WERI-Rb-1 (cell line): Measurements from ENCODE around the gene HOXC6.

Experiments
- DNase-seq: peaks from one replicate; pipeline ENCODE4 v3.0.0-alpha.2; 2020
- H3K27ac ChIP-seq: fragments of 250-450 bp; sonication (Bioruptor Pico); 2 replicates; pipeline ENCODE4 v1.5.1; 2020; ENCODE audit warnings: mild to moderate bottlenecking, moderate library complexity
- H3K27me3 ChIP-seq: fragments of 250-450 bp; sonication (Bioruptor Pico); 2 replicates; pipeline ENCODE4 v1.5.1; 2021; ENCODE audit warnings: mild to moderate bottlenecking, low read depth, moderate library complexity; ENCODE audit not compliant: insufficient read depth, severe bottlenecking
- H3K36me3 ChIP-seq: fragments of 250-450 bp; sonication (Bioruptor Pico); 2 replicates; pipeline ENCODE4 v1.5.1; 2020; ENCODE audit warnings: mild to moderate bottlenecking, moderate library complexity
- H3K4me3 ChIP-seq: 2 replicates; pipeline ENCODE4 v1.5.1; 2011; ENCODE audit warnings: low read depth, mild to moderate bottlenecking, control low read depth, low read length
- H3K9me3 ChIP-seq: fragments of 250-450 bp; sonication (Bioruptor Pico); 2 replicates; pipeline ENCODE4 v1.5.1; 2021; ENCODE audit warnings: mild to moderate bottlenecking, moderate library complexity; ENCODE audit not compliant: severe bottlenecking
- TF ChIP-seq, protein P1 (sequence below): IDR thresholded peaks from 2 replicates; pipeline ENCODE4 v1.5.1; 2011; ENCODE audit warnings: low read depth, mild to moderate bottlenecking, control low read depth, inconsistent platforms, low read length

The HOXC6 gene

DNA sequence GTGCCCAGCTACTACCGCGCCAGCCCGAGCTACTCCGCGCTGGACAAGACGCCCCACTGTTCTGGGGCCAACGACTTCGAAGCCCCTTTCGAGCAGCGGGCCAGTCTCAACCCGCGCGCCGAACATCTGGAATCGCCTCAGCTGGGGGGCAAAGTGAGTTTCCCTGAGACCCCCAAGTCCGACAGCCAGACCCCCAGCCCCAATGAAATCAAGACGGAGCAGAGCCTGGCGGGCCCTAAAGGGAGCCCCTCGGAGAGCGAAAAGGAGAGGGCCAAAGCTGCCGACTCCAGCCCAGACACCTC lies 42.6 kb upstream of the HOXC6 start:
- Histone ChIP-seq H3K27me3 (no peaks in the 10 kb centered on the region), H3K27ac (peak overlapping the region; percentile 44), H3K4me3 (peak overlapping the region; percentile 71), H3K9me3 (no peaks in the 10 kb centered on the region), H3K36me3 (no peaks in the 10 kb centered on the region)
- DNase-seq = no peak
- TF ChIP-seq, protein P1, sequence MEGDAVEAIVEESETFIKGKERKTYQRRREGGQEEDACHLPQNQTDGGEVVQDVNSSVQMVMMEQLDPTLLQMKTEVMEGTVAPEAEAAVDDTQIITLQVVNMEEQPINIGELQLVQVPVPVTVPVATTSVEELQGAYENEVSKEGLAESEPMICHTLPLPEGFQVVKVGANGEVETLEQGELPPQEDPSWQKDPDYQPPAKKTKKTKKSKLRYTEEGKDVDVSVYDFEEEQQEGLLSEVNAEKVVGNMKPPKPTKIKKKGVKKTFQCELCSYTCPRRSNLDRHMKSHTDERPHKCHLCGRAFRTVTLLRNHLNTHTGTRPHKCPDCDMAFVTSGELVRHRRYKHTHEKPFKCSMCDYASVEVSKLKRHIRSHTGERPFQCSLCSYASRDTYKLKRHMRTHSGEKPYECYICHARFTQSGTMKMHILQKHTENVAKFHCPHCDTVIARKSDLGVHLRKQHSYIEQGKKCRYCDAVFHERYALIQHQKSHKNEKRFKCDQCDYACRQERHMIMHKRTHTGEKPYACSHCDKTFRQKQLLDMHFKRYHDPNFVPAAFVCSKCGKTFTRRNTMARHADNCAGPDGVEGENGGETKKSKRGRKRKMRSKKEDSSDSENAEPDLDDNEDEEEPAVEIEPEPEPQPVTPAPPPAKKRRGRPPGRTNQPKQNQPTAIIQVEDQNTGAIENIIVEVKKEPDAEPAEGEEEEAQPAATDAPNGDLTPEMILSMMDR = no peak

DNA sequence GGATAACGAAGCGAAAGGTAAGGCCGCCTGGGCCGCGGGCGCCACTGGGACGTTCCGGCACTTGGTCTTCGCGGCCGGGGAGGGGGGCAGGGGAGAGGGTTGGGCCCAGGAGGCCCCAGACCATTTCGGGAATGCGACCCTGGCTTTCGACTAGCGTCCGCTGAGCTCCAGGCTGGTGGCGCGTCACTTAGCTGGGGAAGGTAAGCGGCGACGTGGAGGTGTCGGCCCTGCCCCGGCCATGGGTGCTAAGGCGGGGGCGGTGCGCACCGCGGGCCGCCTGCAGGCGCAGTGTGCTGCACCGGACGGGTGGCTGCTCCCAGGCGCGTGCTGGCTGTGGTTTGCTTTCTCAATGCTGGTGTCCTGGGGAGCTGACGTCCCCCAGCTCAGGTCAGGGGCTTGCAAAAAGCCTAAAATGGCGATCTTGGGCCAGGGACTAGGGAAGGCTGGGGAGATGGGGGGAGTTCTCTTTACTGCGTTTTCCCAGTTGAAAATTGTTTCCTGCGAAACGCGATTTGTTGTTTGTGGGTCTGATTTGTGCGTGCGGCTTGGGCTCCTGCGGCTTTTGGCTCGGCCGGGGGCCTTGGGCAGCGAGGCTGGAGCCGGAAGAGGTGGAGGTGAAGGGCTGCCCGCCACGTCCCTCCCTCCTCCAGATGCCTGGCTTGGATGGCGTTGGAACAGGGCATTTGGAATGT lies 42.1 kb upstream of the HOXC6 start:
- H3K27ac ChIP-seq = peak overlapping the region; percentile 44
- TF ChIP-seq, protein P1 = no peak
- H3K9me3 ChIP-seq = no peaks in the 10 kb centered on the region
- no peaks in the 10 kb centered on the region for H3K27me3 ChIP-seq
- H3K36me3 ChIP-seq = no peaks in the 10 kb centered on the region
- no peak for DNase-seq
- H3K4me3 ChIP-seq = peak overlapping the region; percentile 71

DNA sequence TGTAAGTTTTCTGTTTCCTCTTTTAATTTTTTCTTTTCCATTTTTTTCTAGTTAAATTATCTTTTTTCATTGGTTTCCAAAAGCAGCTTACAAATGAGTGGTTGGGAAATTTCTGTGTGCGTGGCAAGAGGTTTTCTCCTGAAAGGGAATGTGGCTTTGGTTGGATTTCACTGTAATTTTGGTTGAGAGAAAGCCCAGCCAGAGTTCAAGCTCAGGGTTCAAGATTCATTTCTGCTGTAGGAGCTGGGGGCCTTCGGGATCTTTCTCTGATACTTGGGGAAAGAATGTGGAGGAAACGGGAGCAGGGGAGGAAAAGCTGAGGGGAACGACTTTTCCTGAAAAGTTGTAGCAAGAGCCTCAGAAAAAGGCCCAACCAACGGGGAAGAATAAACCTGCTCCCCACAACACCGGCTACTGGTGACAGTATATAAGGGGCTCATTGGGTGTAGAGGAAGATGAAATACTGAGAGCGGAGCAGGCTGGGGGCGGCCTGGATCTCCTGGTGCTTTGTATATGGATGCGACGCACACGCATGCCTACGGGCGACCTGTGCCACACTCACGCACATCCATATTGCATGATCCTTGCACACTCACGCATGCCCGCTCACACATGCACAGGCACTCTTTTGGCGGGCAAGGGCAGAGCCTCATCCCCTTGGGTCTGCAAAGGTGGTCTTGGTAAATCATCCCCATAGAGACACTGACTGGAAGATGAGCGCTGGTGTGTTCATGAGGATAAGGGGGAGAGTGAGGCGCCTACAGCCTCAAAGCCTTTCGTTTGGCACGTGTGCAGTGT lies 41.4 kb upstream of the HOXC6 start:
- peak overlapping the region; percentile 71 for H3K4me3 ChIP-seq
- no peaks in the 10 kb centered on the region for H3K36me3 ChIP-seq
- no peak overlapping the region for H3K27ac ChIP-seq
- no peak for DNase-seq
- TF ChIP-seq, protein P1 = no peak
- no peaks in the 10 kb centered on the region for H3K27me3 ChIP-seq
- no peaks in the 10 kb centered on the region for H3K9me3 ChIP-seq

DNA sequence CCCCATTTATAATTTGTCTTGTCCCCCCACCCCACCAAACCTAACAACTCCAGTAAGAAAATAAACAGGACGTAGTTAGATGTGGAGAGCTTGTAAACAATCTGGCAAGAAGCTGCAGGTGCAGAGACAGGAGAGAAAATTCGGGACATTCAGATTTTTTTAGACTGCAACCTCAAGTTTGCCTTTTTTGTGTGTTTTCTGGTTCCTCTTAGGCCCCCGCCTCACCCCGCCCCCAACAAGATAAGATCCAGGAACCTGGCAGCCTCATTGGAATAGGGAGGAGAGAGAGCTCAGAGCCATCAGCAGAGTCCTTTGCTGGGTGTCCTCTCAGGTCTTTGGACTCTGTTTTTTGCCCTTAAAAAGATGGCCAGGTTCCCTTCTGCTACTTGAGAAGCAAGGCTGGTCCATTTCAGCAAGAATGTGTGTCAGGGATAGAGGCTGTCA lies 40.4 kb upstream of the HOXC6 start:
- H3K27ac ChIP-seq = no peak overlapping the region
- no peaks in the 10 kb centered on the region for H3K36me3 ChIP-seq
- TF ChIP-seq, protein P1 = no peak
- no peaks in the 10 kb centered on the region for H3K9me3 ChIP-seq
- H3K27me3 ChIP-seq = no peaks in the 10 kb centered on the region
- DNase-seq = no peak
- no peak overlapping the region for H3K4me3 ChIP-seq

DNA sequence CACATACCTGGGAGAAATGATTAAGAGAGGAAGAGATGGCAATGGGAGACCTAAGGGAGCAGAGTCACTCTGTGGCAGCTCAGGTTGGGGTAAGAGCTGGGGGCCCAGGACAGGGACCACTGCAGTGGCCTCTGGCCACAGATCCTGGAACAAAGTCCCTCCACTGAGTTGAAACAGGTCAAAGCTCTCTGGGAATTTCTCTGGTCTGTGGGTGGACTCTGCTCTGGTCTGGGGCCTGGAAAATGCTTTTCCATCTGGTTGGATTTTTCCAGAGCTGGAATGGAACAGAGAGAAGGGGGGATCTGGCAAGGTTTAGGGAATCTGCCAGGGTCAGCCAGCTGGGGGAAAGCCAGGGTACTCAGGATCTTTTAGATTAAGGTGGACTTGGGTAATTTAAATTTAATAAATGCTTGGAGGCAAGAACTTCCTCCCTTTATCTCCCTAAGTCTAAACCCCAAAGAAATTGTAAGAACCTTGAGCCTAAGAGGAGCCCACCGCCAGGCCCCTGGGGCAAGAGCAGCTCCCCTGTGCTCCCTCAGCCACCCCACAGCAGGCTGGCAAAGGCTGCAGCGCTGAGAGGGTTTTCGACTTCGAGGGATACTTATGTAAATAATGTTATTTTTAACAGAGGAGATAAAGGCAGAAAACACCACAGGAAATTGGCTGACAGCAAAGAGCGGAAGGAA lies 39.6 kb upstream of the HOXC6 start:
- H3K27me3 ChIP-seq = no peaks in the 10 kb centered on the region

More for the DNA sequence above, 39.6 kb upstream of the HOXC6 start:
- TF ChIP-seq, protein P1 = no peak
- no peaks in the 10 kb centered on the region for H3K36me3 ChIP-seq
- DNase-seq = no peak
- no peak overlapping the region for H3K4me3 ChIP-seq
- no peak overlapping the region for H3K27ac ChIP-seq
- no peaks in the 10 kb centered on the region for H3K9me3 ChIP-seq
